Measurements from ENCODE around the gene C1QTNF5. TPM values are rescaled to one million over a fixed set of nuclear protein-coding genes. Genes with fewer than 3 reads are reported as not detected.

Gene C1QTNF5
- total and polyA plus RNA-seq, 2 of the 8 experiments (the other 6 are each of a cell fraction or from before 2014, with no cell fraction given) = 2.2 to 2.7 TPM

DNA sequence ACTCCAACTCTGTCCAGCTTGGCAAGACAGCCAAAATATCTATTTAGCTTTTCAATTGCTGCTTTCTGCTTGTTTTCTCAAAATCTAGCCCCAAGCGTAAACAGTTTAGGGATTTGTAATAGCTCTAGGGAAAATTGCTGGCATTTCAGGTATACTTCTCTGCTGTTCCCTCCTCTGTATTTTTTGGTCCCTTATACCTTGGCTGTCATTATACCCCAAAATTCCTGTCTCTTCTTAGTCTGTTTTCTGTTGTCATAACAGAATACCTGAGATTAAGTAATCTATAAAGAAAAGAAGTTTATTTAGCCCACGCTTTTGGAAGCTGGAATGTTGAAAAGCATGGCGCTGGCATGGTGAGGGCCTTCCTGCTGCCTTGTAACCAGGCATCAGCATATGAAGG lies 47.2 kb downstream of the C1QTNF5 start (continued):
- no peak for TF ChIP-seq CHD7 (IDR thresholded peaks at IDR 0.05; ENCODE audit: insufficient replicate concordance, low read length)

Data from H1 (cell line).